Right ventricle myocardium superior (tissue), 1 donor: ENCODE measurements around the gene YWHAB. TPM values are rescaled to one million over a fixed set of nuclear protein-coding genes. Genes with fewer than 3 reads are reported as not detected.
"Not testable (repeated sequence)": the region's sequence is repeated elsewhere in the genome, so short reads cannot be mapped to it uniquely, and the experiment has no call there.

Source experiments
- ATAC-seq: fragments of 200-7000 bp; cut with Tn5 transposase; one replicate; pipeline ENCODE4 v1.9.1; 2020; ENCODE audit warnings: mild to moderate bottlenecking; ENCODE audit not compliant: poor library complexity
- DNase-seq: peaks from one replicate; pipeline ENCODE4 v3.0.0-alpha.2; 2020
- intact Hi-C: fragments of 100-400 bp; cut with DNase I; formaldehyde crosslinking; loops from one replicate; pipeline ENCODE4 v1.11.2; 2022
- total RNA-seq: library from RNA; stranded (reverse); fragmentation: NEBNext Ultra II Directional; extraction: Animal tissue kit (Norgen Biotek cat#: 25700); gene quantifications from one replicate; pipeline ENCODE4 v1.2.1, GENCODE V29; 2021
- donor health status: DM: no; HTN: yes; CAD: no; lungs with severe emphysema.

Gene YWHAB
- total RNA-seq, 1 donor from 2014 or later = 96.3 TPM

DNA sequence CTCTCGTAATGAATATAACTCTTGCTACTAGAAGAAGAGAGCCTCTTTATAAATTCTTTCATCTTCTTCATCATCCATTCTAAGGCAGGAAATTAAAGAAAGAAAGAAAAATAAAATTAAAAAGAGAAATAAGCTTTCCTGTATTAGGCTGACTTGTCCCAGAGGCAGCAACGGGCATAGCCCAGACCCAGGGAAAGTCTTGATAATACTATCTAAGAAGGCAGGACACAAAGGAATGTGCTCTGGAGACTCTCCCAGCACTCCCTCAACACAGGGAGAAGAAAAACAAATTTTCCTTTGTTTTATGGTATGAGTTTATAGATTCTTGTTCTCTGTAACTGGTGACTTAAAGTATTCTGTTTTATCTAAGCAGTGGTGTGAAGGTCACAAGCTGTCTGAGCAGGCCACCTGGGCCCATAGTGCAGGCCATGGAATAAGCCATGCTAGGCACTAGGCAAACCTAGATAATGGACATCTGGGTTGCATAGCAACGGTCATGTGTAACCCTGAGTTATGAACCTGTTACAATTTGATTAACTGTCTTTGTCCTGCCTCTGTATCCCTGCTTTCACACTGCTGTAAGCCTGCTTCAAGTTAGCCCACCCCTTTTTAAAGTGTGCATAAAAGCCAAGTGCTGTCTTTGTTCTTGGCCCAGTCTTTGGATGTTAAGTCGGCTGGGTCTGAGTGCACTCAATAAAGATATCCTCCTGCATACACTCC, 22.0 kb upstream of the YWHAB start:
- DNase-seq, intact Hi-C loops: not testable (repeated sequence)
- ATAC-seq = peak; percentile 65

DNA sequence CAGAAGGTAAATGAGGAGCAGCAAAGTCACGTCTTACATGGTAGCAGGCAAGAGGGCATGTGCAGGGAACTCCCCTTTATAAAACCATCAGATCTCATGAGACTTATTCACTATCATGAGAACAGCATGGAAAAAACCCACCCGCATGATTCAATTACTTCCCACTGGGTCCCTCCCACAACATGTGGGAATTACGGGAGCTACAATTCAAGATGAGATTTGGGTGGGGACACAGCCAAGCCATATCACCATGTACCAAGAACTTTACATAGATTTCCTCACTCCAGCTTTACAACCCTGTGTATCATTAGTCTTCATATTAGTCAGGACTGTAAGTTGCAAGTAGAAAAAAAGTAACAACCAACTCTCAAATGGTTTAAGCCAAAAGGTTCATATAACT, 21.0 kb upstream of the YWHAB start:
- intact Hi-C loops, ATAC-seq, DNase-seq: not testable (repeated sequence)

- intact Hi-C loops = loop anchor here (5.0 kb wide), 1 partner anchor 185 kb away; no protein-coding TSS in a partner anchor
- ATAC-seq = no peak
- DNase-seq = no peak
These were observed 18.7 kb upstream of the YWHAB start for GRCh38 chr20:44866703-44867335.

GRCh38 chr20:44869471-44869870, 16.0 kb upstream of the YWHAB start:
- intact Hi-C loops = loop anchor here (2.0 to 5.0 kb wide), 2 partner anchors 123 to 187 kb away; no protein-coding TSS in a partner anchor
- DNase-seq (no peak), ATAC-seq (no peak)

- DNase-seq, ATAC-seq: not testable (repeated sequence)
- intact Hi-C loops = loop anchor here (10.0 kb wide), 1 partner anchor 668 kb away; the partner anchor contains the start of gene OSER1
These were observed 3.1 kb upstream of the YWHAB start for GRCh38 chr20:44882360-44882759.

DNA sequence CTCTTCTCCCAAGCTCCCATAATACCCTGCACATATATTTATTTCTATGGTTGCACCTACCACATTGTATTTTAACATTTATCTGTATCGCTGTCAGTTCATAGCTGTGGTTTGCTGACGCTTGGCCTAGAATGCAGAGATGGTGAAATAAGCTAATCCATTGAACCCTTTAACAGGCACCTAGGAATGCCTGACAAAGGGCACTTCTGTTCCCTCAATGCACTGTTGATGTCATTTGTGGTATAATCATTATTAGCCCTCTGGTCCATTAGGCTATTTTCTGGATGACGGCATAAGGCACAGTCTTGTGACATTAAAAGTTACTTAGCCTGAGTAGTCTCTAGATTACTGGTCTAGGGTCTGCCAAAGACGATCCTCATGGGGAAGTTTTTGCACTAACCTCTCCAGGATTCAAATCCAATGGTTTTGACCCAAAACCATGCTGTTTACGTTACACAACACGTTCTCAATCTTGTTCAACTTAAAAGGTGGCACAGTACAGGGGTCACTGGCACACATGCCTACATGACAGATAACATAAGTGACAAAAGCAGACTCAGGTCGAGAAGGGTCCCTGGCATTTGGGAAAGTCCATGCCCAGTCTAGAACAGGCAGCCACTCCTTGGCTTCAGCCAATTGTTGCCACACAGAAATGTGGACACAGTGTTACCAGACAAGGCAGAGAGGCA, 2.1 kb upstream of the YWHAB start:
- intact Hi-C loops = loop anchor here (10.0 kb wide), 1 partner anchor 669 kb away; the partner anchor contains the start of gene OSER1
- no peak for ATAC-seq
- no peak for DNase-seq

- intact Hi-C loops = loop anchor here (10.0 kb wide), 1 partner anchor 670 kb away; the partner anchor contains the start of gene OSER1
- no peak for DNase-seq
- ATAC-seq = no peak
These were observed 556 bp upstream of the YWHAB start for GRCh38 chr20:44884907-44885391.

- intact Hi-C loops = loop anchor here (10.0 kb wide), 1 partner anchor 671 kb away; the partner anchor contains the start of gene OSER1
- ATAC-seq (no peak), DNase-seq (no peak)
These were observed 754 bp downstream of the YWHAB start for GRCh38 chr20:44886266-44886651.

- DNase-seq (no peak), ATAC-seq (no peak)
- intact Hi-C loops = loop anchor here (10.0 kb wide), 1 partner anchor 672 kb away; the partner anchor contains the start of gene OSER1
These were observed 1.3 kb downstream of the YWHAB start for GRCh38 chr20:44886828-44887227.

GRCh38 chr20:44887466-44887865, 2.0 kb downstream of the YWHAB start:
- no peak for ATAC-seq
- no peak for DNase-seq
- intact Hi-C loops = loop anchor here (10.0 kb wide), 1 partner anchor 673 kb away; the partner anchor contains the start of gene OSER1

DNA sequence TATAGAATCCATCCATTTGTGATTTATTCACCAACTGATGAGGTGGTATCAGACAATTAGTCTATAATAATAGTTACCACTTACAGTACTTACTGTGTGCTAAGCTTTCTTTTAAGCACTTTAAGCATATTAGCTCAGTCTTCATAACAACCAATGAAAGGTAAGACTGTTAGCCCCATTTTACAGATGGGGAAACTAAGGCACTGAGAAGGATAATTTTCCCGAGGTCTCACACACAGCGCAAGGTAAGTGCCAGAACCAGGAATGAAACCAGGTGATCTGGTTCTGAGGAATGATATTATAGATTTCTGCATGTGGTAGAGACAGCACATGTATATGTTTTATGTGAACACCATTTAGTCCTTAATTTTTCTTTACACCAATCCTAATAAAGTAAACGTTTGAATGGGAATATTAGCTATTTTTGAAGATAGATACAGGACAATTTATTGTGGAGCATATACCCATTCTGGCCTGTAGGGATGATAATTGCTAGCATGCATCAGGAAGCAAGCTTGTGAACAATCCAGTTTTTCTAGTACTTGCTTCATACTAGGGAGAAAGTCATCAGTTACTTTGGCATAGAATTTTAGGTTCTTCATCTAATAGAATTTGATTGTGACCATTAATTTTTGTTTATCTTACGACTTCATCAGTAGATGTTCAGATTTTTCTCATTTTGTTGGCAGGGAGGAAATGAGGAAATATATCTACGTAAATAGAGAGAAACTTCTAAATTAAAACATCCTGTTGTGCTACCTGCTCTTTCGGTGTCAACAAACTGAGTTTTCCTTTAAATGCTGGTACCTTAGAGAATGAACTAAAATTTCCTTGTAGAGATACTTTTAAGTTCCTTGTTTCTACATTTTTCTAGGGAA, 3.0 kb downstream of the YWHAB start:
- no peak for ATAC-seq
- intact Hi-C loops = loop anchor here (10.0 kb wide), 1 partner anchor 674 kb away; the partner anchor contains the start of gene OSER1
- DNase-seq = no peak

- DNase-seq (no peak), ATAC-seq (no peak)
- intact Hi-C loops = no loop called here
These were observed 6.3 kb downstream of the YWHAB start for GRCh38 chr20:44891826-44892225.

DNA sequence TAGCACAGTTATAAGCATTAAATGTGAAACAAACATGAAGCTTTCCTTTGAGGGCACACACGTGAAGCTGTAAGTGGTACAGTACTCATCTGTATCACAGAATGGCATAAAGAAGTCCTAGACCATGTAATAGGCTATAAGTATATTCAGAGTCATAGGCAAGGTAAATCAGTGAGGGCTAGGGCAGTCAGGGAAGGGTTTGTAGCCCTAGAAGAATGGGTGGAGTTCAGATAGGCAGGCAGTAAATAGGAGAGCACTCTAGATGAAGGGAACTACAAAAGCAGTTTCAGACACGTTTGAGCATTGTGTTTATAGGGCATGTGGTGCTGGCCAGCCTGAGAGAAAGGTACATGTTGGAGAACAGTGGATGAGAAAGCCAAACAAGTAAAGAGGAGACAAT, 9.5 kb downstream of the YWHAB start:
- intact Hi-C loops = no loop called here
- ATAC-seq = peak; percentile 24
- no peak for DNase-seq

GRCh38 chr20:44896583-44896982, 11.1 kb downstream of the YWHAB start:
- DNase-seq (no peak), ATAC-seq (no peak)
- intact Hi-C loops = no loop called here

- DNase-seq (no peak), ATAC-seq (no peak)
- intact Hi-C loops = no loop called here
These were observed 11.6 kb downstream of the YWHAB start for GRCh38 chr20:44897133-44897532.

- ATAC-seq (no peak), DNase-seq (no peak)
- intact Hi-C loops = no loop called here
These were observed 14.8 kb downstream of the YWHAB start for GRCh38 chr20:44900231-44900854.

GRCh38 chr20:44901974-44902373, 16.5 kb downstream of the YWHAB start:
- intact Hi-C loops = no loop called here
- ATAC-seq (no peak), DNase-seq (no peak)

- ATAC-seq (no peak), DNase-seq (no peak)
- intact Hi-C loops = no loop called here
These were observed 18.9 kb downstream of the YWHAB start for GRCh38 chr20:44904377-44904776.
